NCI-H524 treated with DMSO at 0.1 percent for 48 hours (cell line): ENCODE data around the gene TMEM145.

Experiments used
- DNase-seq: peaks from one replicate; lab custom pipeline; 2025; lab: John Stamatoyannopoulos, UW

The TMEM145 gene

GRCh38 chr19:42289556-42290041 is 23.5 kb upstream of the TMEM145 start:
- no peak for DNase-seq

GRCh38 chr19:42290136-42290522 is 23.0 kb upstream of the TMEM145 start:
- no peak for DNase-seq

GRCh38 chr19:42290523-42291434 is 22.3 kb upstream of the TMEM145 start:
- DNase-seq: no peak

GRCh38 chr19:42291435-42291810 is 21.7 kb upstream of the TMEM145 start:
- no peak for DNase-seq

GRCh38 chr19:42292042-42292960 is 20.8 kb upstream of the TMEM145 start:
- DNase-seq: no peak

- DNase-seq: no peak
Observed at GRCh38 chr19:42292963-42293362, 20.1 kb upstream of the TMEM145 start.

GRCh38 chr19:42293540-42293939 is 19.6 kb upstream of the TMEM145 start:
- DNase-seq: no peak

GRCh38 chr19:42293948-42294347 is 19.2 kb upstream of the TMEM145 start:
- DNase-seq: no peak

GRCh38 chr19:42294471-42295137 is 18.5 kb upstream of the TMEM145 start:
- DNase-seq: no peak

GRCh38 chr19:42295342-42295741 is 17.8 kb upstream of the TMEM145 start:
- DNase-seq: no peak

- DNase-seq: no peak
Observed at GRCh38 chr19:42295831-42296525, 17.1 kb upstream of the TMEM145 start.

- no peak for DNase-seq
Observed at GRCh38 chr19:42297039-42297438, 16.1 kb upstream of the TMEM145 start.

GRCh38 chr19:42301646-42302203 is 11.4 kb upstream of the TMEM145 start, which contains the start of gene PRR19:
PRR19 (plus strand) TSS chr19:42302132; CDS start chr19:42309585, 7,453 bp downstream.
- DNase-seq: no peak

- DNase-seq: no peak
Observed at GRCh38 chr19:42303101-42303464, 10.0 kb upstream of the TMEM145 start.

- no peak for DNase-seq
Observed at GRCh38 chr19:42303876-42304275, 9.2 kb upstream of the TMEM145 start.

GRCh38 chr19:42306646-42307045 is 6.5 kb upstream of the TMEM145 start:
- DNase-seq: no peak

- no peak for DNase-seq
Observed at GRCh38 chr19:42309686-42310085, 3.4 kb upstream of the TMEM145 start.

- no peak for DNase-seq
Observed at GRCh38 chr19:42311657-42312056, 1.5 kb upstream of the TMEM145 start.

- DNase-seq: no peak
Observed at GRCh38 chr19:42312370-42312769, 739 bp upstream of the TMEM145 start.

- no peak for DNase-seq
Observed at GRCh38 chr19:42313840-42314755, 989 bp downstream of the TMEM145 start.
